ENCODE data around the gene MAPK11. TPM values are rescaled to one million over a fixed set of nuclear protein-coding genes. Genes with fewer than 3 reads are reported as not detected.

MAPK11 gene
- total RNA-seq: 10.0 TPM
- long read RNA-seq, partial matches to known transcripts: 1 of 2 reads
- long read RNA-seq, other reads (novel, unspliced or antisense): 0 of 2 reads

DNA sequence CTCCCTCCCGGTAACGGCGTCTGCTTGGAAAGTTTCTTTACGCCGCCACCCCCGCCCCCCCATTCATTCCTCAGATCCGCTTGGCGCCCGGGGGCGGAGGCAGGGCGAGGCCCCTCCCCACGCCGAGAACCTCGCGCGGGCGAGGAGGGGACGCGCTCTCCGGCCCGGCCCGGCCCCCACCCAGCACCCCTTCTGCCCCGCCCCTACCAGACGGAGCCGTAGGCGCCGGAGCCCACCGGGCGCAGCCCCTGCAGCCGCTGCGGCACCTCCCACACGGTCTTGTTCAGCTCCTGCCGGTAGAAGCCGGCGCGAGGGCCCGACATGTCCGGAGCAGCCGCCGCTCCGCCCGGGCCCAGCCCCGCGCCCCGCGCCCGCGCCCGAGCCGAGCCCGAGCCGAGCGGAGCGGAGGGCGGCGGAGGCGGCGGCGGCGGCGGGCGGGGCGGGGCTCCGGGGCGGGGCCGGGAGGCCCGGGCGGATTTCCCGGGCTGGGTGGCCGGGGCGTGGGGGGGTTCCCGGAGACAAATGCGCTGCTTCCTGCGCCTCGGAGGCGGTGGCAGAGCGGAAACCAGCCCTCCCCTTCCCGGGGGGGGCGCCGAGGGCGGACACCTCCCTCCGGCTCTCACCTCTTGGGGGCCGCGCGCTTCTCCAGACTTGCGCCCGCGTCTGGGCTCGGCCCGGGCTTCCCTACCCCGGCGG lies at the start of gene MAPK11:
MAPK11 (minus strand) TSS at position 411 of the 696 bp plus-strand sequence; CDS start at position 323, 88 bp downstream.
- ATAC-seq (peak; percentile 18), DNase-seq (ENCODE audit: missing footprints) (no peak)
- intact Hi-C loops (cut with DNase I): loop anchor here (2.0 to 5.0 kb wide), 2 partner anchors 17 to 37 kb away; partner anchors contain the start of gene PLXNB2

DNA sequence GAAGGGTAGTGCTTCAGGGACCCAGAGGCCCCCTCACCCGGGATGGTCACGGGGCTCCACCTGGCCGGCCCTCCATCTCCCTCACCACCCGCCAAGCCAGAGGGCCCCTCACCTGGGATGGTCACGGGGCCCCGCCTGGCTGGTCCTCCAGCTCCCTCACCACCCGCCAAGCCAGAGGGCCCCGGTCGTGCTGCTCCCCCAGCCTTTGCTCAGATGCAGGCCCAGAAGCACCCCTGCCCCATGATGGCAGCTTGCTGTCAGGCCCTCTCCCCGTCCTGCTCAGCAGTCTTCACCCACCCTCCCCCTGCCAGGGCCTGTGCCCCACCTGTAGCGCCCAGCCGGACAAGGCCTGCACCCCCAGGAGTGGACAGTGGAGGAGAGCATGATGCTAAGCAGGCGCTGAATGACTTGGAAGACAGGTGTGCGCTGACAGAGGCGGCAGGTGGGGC lies 49.3 kb upstream of the MAPK11 start:
- intact Hi-C loops (cut with DNase I): no loop called here
- DNase-seq (ENCODE audit: missing footprints) (no peak), ATAC-seq (no peak)

DNA sequence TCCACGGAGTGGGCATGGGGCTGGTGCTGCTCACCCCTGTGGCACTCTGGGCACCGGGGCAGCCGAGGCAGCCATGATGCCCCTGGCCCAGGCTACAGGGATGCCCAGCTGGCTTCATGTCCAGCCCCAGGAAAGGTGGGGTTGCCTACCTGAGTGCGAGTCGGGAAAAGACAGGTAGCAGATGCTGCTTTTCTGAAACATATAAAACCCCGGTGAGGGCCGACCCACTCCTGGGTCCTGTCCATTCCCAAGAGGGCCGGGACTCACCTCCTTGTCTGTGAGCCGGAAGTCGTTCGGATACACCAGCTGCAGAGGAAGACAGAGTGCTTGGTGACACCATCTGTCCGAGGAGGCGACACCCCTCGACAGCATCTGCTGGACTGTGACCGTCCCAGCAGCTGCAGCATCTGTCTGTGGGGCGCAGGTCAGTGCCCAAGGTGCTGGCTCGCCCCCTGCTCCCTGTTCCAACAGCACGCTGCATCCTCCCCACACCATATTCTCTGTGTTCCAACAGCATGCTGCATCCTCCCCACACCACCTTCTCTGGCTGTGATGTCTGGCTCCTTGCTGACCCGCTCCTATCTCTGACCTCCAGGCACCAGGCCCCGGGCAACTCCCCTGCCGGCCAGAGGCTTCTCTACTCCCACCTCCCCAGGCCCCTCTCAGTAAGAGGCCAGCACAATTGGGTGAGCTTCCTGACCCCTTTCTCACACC lies 48.7 kb upstream of the MAPK11 start:
- no peak for DNase-seq (ENCODE audit: missing footprints)
- intact Hi-C loops (cut with DNase I): no loop called here
- ATAC-seq: no peak

DNA sequence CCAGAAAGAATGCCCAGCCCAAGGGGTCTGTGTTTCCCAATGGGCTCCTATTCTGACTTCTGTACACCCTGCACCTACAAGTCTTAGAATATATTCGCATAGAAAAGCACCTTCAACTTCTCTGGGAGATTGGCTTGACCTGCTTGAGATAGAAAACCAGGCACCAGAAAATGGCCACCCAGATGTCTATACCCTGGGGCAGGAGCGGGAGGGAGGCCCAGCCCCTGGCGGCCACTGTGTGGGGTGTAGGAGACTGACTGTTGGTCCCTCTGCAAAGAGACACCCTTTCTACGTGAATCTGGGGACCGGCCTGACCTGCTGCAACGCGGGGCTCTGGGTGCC lies 48.1 kb upstream of the MAPK11 start:
- intact Hi-C loops (cut with DNase I): no loop called here
- ATAC-seq (no peak), DNase-seq (ENCODE audit: missing footprints) (no peak)

DNA sequence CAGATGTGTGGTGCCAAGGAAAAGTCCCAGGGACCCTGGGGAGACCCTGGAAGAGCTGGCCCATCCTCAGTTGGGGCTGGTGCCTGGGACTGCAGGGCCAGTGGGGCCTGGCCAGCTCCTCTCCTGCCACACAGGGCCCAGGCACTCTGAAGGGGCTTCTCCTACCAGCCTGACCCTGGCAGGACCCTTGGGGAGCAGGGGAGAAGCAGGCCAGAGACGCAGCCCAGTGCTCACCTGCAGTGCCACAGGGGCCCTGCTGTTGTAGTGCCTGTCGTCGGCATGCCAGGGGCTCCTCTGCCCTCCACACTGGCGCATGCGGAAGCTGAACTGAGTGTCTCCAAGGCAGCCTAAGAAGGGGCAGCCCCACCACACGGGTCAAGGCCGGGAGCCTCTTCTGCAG lies 47.5 kb upstream of the MAPK11 start:
- ATAC-seq (no peak), DNase-seq (ENCODE audit: missing footprints) (no peak)
- intact Hi-C loops (cut with DNase I): no loop called here

DNA sequence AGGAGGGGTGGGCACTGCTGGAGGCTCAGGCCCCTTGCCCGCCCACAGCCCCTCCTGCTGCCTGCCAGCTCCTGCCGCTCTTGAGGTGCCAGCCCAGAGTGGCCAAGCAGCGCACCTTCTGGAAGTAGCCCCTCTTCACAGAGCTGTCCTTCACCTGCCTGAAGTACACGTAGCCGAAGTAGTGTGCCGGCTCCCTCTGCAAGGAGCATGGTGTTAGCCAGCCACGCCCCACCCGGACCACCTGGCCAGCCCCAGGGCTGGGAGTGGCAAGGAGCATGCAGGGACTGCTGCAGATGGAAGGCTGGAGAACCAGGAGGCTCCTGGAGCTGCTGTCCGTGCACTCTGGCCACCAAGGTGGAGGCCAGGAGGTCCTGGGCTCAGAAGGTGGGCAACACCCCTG lies 47.0 kb upstream of the MAPK11 start:
- DNase-seq (ENCODE audit: missing footprints) (no peak), ATAC-seq (no peak)
- intact Hi-C loops (cut with DNase I): no loop called here

DNA sequence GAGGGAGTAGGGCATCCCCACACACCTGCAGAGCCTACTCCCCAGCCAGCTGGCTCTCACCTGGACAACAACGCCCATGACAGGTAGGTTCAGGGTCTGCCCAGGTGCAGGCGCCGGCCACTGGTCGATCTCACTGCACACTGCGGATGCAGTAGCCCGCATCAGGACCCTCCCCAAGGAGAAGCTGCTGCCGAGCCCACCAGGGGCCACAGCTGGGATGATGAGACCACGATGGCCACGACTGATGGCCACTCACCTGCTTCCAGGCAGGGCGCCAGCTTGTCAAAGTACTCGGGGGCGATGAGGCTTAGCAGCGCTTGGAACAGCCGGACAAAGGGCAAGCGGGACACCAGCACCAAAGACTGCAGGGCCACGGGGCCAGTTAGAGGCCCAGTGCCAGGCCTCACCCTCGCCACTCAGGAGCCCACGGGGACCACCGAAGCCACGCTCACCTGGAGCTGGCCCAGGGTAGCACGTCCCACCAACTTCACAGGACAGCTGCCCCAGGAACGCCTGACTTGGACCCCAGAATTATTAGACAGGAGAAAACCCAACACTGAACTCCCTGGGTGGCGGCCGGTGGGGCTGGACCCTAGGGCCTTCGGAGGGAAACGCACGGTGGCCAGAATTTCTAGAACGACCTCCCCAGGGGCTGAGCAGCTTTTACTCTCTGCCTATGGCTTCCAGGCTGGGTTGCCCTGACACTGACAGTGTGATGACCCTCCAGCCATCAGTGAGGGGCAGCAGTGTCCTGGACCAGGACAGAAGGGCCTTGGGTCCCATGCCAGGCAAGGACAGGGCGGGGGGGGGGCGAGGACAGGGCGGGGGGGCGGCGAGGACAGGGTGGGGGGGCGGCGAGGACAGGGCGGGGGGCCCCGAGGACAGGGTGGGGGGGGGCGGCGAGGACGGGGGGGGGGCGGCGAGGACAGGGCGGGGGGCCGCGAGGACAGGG lies 46.2 kb upstream of the MAPK11 start:
- DNase-seq (ENCODE audit: missing footprints) (no peak), ATAC-seq (no peak)
- intact Hi-C loops (cut with DNase I): no loop called here

DNA sequence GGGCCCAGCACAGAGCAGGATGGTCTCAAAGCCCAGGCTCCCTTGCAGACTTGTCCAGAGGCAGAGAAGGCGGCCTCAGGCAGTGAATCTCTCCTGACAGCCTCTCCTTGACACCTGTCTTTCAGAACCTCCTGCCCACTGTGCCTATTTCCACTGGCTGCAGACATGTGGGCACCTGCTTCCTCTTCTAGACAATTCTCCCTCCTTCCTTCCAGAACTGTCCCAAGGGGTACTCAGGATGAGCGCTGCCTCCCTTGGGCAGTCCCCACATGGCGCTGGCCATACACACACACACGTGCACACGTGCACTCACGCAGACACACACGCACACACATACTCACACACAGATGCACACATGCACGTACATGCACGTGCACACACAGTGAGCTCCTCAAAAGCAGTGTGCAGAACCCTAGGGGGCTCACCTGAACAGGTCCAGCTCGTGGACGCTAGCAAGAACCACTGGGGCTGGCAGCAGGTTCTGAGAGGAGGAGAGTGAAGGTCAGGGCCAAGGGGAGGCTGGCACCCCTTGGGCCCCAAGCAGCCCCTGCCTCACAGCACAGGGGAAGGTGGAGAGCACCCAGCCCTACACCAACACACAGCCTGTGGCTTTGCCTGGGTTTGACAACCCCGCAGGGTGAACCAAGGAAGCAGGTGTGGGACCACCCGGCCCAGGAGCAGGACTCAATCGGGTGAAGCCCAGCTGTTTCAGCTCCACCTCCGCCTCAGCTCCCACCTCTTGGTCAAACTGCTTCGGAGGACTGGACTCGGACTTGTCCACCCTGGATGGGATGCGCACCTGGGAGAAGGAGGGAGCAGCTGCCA lies 45.3 kb upstream of the MAPK11 start:
- ATAC-seq (no peak), DNase-seq (ENCODE audit: missing footprints) (no peak)
- intact Hi-C loops (cut with DNase I): no loop called here

DNA sequence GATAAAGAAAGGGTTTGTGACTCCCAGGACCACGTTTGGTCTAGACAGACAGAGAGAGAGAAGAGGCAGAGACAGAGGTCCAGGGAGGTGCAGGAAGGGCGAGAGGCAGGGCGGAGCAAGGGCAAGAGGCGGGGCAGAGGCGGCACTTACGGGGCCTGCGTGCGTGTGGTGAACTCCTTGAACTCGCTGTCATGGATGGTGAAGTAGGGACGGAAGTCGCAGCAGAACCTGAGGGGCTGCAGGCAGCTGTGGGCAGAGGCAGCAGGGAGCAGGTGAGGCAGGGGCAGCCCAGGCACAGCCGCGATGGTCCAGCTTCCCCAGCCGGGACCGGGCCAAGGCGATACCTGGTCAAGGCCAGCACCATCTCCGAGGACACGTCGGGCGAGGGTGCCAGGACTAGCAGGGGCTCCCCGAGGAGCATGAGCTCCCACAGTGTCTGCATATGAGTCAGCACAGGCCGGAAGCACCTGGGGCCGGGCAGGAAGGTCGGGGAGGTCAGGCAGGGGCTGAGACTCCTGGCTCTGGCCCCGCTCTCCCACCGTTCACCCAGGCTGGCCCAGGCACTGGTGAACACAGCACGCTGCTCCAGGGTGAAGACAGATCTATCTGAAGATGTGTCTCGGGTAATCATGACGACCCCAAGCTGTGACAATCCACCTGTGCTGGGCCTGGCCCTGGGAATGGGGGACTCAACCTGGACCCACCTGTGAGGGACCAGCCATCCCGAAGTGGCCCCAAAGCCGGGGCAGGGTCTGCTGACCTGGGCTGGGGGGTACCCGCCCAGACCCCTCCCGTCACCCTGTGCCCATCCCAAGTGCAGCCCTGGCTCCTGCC lies 44.5 kb upstream of the MAPK11 start:
- peak; percentile 40 for ATAC-seq
- peak; percentile 79 for DNase-seq (ENCODE audit: missing footprints)
- intact Hi-C loops (cut with DNase I): no loop called here

DNA sequence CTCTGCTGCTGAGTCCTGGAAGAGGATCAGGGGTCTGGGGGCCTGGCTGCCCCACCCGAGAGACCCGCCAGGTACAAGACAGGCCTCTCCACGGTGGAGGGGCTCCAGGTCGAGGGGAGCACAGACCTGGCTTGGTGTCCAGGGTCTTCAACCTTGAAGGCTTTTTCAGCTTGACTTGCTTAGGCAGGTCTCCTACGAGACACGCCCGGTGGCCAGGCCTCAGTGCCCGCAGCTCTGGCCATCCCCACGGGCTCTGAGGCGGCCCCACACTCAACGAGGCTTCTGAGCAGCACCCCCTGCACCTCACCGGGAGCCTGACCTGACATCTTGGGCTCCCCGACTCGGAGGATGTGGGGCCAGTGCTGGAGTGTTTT lies 43.9 kb upstream of the MAPK11 start:
- peak; percentile 70 for DNase-seq (ENCODE audit: missing footprints)
- intact Hi-C loops (cut with DNase I): no loop called here
- ATAC-seq: no peak

DNA sequence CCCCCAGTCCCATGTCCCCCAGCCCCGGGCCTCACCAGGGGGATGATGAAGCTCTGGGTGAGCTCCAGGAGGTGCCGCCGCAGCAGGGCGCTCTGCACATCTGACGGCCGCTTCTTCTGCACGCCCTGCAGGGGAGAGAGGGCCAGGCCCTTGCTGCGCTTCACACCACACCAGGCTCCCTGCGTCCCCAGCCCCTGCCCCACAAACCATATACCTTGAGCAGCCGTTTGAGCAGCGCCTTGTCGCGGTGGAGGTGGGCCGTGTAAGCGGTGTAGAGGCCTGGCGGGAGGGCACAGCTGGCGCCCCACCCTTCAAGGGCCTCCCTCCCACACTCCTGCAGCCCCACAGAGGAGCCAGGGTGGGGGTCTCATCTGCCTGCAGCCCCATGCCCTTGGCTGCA lies 43.4 kb upstream of the MAPK11 start:
- DNase-seq (ENCODE audit: missing footprints) (peak; percentile 46), ATAC-seq (no peak)
- intact Hi-C loops (cut with DNase I): no loop called here

DNA sequence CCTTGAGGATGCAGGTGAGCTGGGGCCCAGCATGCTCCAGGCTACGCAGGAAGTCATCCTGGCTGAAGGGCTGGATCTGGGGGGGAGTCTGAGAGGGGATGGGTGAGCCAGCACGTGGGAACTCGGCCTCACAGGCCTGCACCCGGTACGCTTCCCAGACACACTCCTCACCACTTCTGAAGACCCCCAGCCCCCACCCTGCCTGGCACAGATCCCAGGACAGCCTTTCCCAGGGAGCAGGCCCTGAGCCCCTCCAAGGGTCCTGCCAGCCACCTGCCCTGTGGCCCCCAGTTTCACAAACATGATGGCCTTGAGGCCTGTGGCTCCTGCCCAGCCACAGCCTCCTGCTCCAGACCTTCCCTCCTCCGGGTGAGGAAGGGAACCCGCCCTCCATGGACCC lies 42.8 kb upstream of the MAPK11 start:
- no peak for DNase-seq (ENCODE audit: missing footprints)

DNA sequence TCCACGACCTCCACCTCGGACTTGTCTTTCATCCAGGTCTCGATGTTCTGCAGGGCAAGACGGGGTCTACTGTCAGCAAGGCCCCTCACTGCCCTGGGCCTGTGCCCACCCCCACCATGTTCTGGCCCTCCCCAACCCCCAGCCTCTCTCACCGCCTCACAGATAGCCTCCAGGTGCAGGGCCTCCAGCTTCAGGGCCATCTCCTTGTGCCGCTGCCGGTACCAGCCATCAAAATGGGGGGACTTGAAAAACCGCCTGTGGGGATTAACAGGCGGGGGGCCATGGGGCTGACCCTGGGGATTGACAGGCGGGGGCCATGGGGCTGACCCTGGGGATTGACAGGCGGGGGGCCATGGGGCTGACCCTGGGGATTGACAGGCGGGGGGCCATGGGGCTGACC lies 42.2 kb upstream of the MAPK11 start:
- intact Hi-C loops (cut with DNase I): no loop called here
- DNase-seq (ENCODE audit: missing footprints) (peak; percentile 51), ATAC-seq (no peak)

More for the DNA sequence above, 42.8 kb upstream of the MAPK11 start:
- no peak for ATAC-seq
- intact Hi-C loops (cut with DNase I): no loop called here

DNA sequence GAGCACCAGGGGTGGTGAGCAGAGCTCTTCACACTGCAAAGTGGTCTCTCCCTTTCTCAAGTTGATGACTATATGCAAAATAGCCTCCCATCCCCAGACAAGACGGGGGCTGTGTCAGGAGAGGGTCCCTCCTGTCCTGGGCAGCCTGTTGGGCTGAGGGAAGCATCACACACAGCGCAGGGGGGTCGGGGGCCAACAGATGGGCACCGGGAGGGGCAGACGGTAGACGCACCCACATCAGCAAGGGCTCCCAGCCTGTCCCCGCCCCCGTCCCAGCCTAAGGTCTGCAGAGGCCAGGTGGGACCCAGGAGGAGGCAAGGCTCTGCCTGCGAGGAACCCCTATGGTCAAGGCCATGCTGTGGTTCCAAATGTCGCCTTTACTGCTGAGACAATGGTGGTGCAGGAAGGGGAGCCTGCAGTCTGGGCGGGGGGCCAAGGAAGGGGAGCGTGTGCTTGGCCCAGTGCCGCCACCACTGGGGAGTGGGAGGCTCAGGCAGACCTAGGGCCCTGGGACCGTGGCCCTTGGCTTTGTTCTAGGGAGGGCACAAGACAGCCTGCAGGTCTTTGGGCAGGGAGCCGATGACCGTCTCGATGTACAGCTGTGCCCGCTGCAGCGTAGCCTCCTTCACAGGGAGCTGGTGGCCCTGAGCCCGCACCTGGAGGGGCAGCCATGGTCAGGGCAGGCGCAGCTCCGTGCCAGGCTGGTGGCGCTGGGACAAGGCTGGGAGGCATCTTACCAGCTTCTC lies 41.6 kb upstream of the MAPK11 start:
- DNase-seq (ENCODE audit: missing footprints) (peak; percentile 34), ATAC-seq (no peak)
- intact Hi-C loops (cut with DNase I): no loop called here

DNA sequence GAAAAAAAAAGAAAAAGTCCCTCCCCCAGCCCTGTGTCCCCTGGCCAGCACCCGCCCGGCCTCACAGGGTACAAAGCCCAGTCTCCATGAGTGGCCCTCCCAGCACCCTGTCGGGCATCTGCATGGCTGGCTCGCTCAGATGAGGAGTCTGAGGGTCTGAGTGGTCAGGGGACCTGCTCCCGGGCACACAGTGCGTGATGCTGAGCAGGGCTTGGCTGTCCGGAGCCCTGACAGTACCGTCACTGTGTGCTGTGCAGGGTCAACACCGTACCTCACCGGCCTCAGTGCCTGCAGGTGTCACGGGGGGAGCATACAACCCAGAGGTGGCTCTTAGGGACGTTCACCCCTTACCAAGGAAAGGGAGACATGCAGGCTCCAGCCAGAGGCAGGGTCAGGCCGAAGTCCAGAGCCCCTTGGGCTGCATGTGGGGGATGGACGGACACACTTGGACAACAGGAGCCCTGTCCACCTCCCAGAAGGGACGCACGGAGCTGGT lies 40.8 kb upstream of the MAPK11 start:
- ATAC-seq (no peak), DNase-seq (ENCODE audit: missing footprints) (peak; percentile 55)
- intact Hi-C loops (cut with DNase I): no loop called here

DNA sequence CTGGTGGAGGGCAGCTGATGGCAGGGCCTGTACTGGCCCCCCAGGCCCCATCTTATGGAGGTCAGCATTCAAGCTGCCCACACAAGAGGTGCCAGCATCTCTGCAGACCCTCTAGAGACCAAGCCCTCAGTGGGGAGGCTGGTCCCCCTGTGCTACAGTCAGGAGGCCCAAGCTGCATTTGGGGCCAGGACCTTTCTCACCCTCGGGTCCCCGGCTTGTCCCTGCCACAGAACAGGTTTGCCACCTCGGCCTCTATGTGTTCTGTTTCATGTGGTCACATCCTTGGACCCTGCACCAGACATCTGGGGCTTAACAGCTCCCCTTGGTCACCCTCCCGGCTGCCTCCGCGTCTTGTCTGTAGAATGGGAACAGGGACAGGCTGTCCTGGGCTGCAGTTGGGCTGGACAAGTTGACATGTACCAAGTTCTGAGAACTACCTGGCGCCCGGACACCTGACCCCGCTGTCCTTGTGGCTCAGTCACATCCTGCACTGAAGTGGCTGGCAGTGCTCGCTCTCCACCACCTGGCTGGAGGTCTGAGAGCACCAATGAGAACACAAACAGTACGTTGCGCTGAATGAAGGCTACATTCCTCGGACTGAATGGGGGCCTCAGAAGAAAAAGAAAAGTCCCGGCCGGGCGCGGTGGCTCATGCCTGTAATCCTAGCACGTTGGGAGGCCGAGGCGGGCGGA lies 40.0 kb upstream of the MAPK11 start:
- intact Hi-C loops (cut with DNase I): no loop called here
- peak; percentile 53 for DNase-seq (ENCODE audit: missing footprints)
- no peak for ATAC-seq

Measured in Right ventricle myocardium inferior (tissue), 1 donor.